Mesothelial cell of epicardium (in vitro differentiated cells): Measurements from ENCODE around the gene IPO11. TPM values are rescaled to one million over a fixed set of nuclear protein-coding genes. Genes with fewer than 3 reads are reported as not detected.
"Not testable (repeated sequence)": the region's sequence is repeated elsewhere in the genome, so short reads cannot be mapped to it uniquely, and the experiment has no call there.

Experiments
- DNase-seq, 2 experiments: peaks; one replicate each; pipeline ENCODE4 v3.0.0; 2021; ENCODE audit warnings: low spot score in 2 of 2; ENCODE audit not compliant: unreplicated experiment in 2 of 2
- H3K27ac Mint-ChIP-seq: 2 replicates; pipeline ENCODE4 v1.8.0; 2021; ENCODE audit warnings: mixed read lengths
- H3K27me3 Mint-ChIP-seq: 2 replicates; pipeline ENCODE4 v1.8.0; 2021; ENCODE audit warnings: low read depth, mixed read lengths
- H3K36me3 Mint-ChIP-seq: 2 replicates; pipeline ENCODE4 v1.8.0; 2021; ENCODE audit warnings: mixed read lengths
- H3K4me1 Mint-ChIP-seq: 2 replicates; pipeline ENCODE4 v1.8.0; 2021; ENCODE audit warnings: mixed read lengths
- H3K4me3 Mint-ChIP-seq: 2 replicates; pipeline ENCODE4 v1.8.0; 2021; ENCODE audit warnings: mild to moderate bottlenecking, moderate library complexity, mixed read lengths
- H3K9me3 Mint-ChIP-seq: 2 replicates; pipeline ENCODE4 v1.8.0; 2021; ENCODE audit warnings: mixed read lengths
- total RNA-seq: library from RNA; stranded (reverse); gene quantifications from 3 replicates; pipeline ENCODE4 v1.2.1, GENCODE V29; 2021
- TF ChIP-seq, protein P1 (sequence below): fragments of 200-600 bp; sonication (generic); IDR thresholded peaks from one replicate; pipeline ENCODE4 v1.5.0; 2021; ENCODE audit warnings: antibody characterized with exemption; ENCODE audit not compliant: unreplicated experiment

IPO11 gene
- total RNA-seq, 1 donor from 2014 or later = 31.9 TPM

DNA sequence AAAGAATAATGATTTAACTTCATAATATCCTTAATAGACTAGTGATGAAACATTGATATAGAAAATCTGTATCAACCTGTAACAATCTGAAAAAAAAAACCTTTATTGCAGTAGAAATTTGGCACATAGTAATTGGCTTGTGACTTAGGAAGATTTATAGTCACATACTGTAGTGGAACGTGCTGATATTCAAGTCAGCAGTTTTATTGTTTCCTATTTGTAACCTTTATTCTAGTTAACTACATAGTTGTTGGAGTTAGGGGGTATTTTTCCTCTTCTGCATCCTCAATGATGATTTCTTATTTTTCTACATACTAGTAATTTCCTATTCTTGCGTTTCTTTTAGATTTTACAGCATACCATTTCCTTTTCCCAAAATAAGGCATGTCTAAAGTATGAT lies 151.5 kb downstream of the IPO11 start:
- Mint-ChIP-seq H3K36me3 (peaks cover 40% of the 10 kb centered on the region), H3K4me3 (no peak overlapping the region), H3K9me3 (peaks cover 29% of the 10 kb centered on the region), H3K4me1 (peaks cover 17% of the 10 kb centered on the region), H3K27me3 (no peaks in the 10 kb centered on the region), H3K27ac (no peak overlapping the region)
- no peak for DNase-seq
- TF ChIP-seq, protein P1, sequence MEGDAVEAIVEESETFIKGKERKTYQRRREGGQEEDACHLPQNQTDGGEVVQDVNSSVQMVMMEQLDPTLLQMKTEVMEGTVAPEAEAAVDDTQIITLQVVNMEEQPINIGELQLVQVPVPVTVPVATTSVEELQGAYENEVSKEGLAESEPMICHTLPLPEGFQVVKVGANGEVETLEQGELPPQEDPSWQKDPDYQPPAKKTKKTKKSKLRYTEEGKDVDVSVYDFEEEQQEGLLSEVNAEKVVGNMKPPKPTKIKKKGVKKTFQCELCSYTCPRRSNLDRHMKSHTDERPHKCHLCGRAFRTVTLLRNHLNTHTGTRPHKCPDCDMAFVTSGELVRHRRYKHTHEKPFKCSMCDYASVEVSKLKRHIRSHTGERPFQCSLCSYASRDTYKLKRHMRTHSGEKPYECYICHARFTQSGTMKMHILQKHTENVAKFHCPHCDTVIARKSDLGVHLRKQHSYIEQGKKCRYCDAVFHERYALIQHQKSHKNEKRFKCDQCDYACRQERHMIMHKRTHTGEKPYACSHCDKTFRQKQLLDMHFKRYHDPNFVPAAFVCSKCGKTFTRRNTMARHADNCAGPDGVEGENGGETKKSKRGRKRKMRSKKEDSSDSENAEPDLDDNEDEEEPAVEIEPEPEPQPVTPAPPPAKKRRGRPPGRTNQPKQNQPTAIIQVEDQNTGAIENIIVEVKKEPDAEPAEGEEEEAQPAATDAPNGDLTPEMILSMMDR = no peak

DNA sequence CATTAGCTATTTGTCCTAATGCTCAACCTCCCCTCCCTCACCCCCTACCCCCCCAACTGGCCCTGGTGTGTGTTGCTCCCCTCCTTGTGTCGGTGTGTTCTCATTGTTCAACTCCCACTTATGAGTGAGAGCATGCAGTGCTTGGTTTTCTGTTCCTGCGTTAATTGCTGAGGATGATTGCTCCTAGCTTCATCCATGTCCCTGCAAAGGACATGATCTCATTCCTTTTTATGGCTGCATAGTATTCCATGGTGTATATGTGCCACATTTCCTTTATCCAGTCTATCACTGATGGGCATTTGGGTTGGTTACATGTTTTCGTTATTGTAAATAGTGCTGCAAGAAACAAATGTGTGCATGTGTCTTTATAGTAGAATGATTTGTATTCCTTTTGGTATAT lies 153.2 kb downstream of the IPO11 start:
- not testable (repeated sequence) for DNase-seq, H3K27me3 Mint-ChIP-seq, H3K27ac Mint-ChIP-seq, H3K4me3 Mint-ChIP-seq
- Mint-ChIP-seq H3K4me1 (peaks cover 13% of the 10 kb centered on the region), H3K36me3 (peaks cover 42% of the 10 kb centered on the region), H3K9me3 (peaks cover 32% of the 10 kb centered on the region)

DNA sequence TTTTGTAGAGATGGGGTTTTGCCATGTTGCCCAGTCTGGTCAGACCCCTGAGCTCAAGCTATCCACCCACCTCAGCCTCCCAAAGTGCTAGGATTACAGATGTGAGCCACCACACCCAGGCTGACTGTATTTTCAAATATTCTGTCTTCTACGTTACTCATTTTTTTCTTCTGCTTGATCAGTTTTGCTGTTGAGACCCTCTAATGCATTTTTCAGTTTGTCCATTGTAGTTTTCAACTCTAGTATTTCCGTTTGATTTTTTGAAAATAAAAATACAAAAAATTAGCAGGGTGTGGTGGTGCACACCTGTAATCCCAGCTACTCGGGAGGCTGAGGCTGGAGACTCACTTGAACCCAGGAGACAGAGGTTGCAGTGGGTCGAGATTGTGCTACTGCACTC lies 155.6 kb downstream of the IPO11 start:
- Mint-ChIP-seq H3K4me1 (peaks cover 9% of the 10 kb centered on the region), H3K36me3 (peaks cover 41% of the 10 kb centered on the region), H3K27ac (no peak overlapping the region), H3K27me3 (no peaks in the 10 kb centered on the region), H3K9me3 (peaks cover 32% of the 10 kb centered on the region), H3K4me3 (no peak overlapping the region)
- TF ChIP-seq, protein P1 = no peak
- DNase-seq = no peak

DNA sequence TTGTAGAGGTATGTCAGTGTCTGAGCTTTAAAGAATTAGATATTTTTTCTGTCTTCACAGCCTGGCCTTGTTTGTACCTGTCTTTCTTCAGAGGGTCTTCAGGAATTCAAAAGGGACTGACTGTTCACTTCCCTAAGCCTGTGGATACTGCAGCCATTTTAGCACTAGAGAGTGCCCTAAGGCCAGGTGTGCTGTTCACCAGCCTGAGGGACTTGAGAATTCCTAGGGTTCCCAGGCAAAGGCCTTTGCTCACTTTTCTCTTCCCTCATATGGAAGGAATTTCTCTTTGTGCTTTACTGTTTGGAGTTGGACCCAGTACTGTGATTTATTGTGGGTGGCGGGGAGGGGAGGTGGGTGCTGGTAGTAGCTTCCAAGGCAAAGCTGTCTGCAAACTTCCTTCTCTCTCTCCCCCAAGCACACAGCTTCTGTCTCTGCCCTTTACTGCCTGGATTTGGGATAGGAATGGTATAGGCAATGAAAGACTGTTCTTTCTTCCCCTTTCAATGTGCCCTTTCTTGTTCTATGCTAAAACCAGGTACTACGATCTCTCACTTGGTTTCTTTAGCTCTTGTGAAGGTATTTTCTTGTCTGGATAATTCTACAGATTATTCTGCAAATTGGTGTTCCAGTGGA lies 156.4 kb downstream of the IPO11 start:
- H3K27ac Mint-ChIP-seq = no peak overlapping the region
- H3K36me3 Mint-ChIP-seq = peaks cover 41% of the 10 kb centered on the region
- H3K27me3 Mint-ChIP-seq = no peaks in the 10 kb centered on the region
- H3K4me3 Mint-ChIP-seq = no peak overlapping the region
- DNase-seq = no peak
- TF ChIP-seq, protein P1 = no peak
- peaks cover 32% of the 10 kb centered on the region for H3K9me3 Mint-ChIP-seq
- H3K4me1 Mint-ChIP-seq = peaks cover 9% of the 10 kb centered on the region

DNA sequence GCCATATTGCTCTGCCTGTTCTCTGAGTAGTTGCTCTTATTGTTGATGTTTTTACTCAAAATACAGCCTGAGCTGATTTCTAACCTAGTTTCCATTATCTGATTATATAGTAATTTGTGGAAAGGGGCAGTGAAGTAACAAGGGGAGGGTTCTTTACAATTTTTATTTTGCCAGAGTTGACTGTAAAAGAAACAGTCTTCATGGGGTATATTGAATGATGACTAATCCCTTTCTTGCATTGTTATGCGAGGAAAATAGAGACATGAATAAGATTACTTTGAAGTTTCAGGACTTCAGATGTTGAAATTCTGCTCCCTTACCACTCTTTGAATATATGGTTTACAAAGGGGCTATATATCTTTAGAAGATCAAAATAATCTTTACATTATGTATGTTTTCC lies 156.9 kb downstream of the IPO11 start:
- Mint-ChIP-seq H3K27me3 (no peaks in the 10 kb centered on the region), H3K4me1 (peaks cover 9% of the 10 kb centered on the region), H3K4me3 (no peak overlapping the region), H3K27ac (no peak overlapping the region), H3K9me3 (peaks cover 32% of the 10 kb centered on the region), H3K36me3 (peaks cover 40% of the 10 kb centered on the region)
- TF ChIP-seq, protein P1 = no peak
- DNase-seq = no peak

DNA sequence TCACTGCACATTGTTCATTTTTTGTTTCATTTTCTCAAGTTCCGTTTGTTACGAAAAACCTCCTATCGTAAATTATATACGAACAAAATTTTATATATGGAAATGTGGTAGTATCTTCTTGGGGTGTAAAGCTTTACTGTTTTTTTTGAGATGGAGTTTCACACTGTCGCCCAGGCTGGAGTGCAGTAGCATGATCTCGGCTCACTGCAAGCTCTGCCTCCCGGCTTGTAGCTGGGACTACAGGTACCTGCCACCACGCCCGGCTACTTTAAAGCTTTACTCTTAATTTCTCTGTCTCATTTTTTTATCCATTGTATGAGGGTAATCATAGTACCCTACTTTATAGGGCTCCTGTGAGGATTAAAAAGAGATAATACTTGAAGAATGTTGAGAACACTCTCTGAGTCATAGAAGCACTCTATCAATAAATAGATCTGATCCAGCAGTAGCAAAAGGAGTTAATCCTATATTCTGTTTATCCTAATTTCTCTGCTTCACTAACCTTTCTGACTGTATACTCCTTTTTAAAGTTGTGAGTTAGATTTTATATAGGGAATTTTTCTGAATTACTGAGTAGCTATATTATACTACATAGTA lies 160.5 kb downstream of the IPO11 start:
- H3K4me1 Mint-ChIP-seq = peaks cover 9% of the 10 kb centered on the region
- peaks cover 8% of the 10 kb centered on the region for H3K9me3 Mint-ChIP-seq
- H3K36me3 Mint-ChIP-seq = peaks cover 12% of the 10 kb centered on the region
- TF ChIP-seq, protein P1 = no peak
- H3K27ac Mint-ChIP-seq = no peak overlapping the region
- no peak overlapping the region for H3K4me3 Mint-ChIP-seq
- H3K27me3 Mint-ChIP-seq = no peaks in the 10 kb centered on the region
- DNase-seq = no peak
